D721Med (cell line): ENCODE results near the gene TARBP2.

Experiments
- DNase-seq: peaks from one replicate; pipeline ENCODE4 v3.0.0; 2011; ENCODE audit warnings: low spot score; ENCODE audit not compliant: insufficient read length
- FAIRE-seq: peaks from 2 replicates; lab custom pipeline; 2011; peaks lifted over from hg19 to GRCh38; lab: Jason Lieb, UNC
- CTCF ChIP-seq: IDR thresholded peaks from 2 replicates; pipeline ENCODE4 v1.5.1; 2012; ENCODE audit warnings: mild to moderate bottlenecking, control low read depth; ENCODE audit not compliant: insufficient read depth; ENCODE audit errors: missing control alignments

TARBP2 gene

GRCh38 chr12:53486736-53487487, 14.2 kb upstream of the TARBP2 start:
- no peak for TF ChIP-seq CTCF
- no peak for DNase-seq

DNA sequence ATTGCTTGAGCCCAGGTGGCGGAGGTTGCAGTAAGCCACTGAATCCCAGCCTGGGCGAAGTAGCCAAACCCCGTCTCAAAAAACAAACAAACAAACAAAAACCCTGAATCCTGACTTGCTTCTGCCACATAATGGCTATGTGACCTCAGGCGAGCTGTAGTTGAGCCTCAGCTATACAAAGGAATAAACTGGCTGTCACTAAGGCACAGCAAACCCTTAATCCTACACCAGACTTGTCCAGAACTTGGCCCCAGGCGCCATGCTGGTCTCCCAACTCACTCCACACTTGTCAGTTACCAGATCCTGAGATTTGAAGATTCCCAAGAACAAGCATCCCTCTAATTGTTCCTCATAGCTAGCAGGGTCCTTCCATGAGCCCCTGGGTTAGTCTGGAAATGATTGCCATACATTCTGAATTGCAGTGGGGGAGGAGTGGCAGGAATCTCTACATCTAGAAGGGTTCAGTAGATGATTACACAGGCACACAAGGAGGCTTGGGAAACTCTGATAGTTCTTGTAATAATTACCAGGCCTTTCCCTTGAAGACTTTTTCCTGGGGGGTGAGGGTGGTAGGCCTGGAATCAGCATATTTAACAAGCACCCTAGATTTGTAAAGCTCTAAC, 11.7 kb upstream of the TARBP2 start:
- no peak for DNase-seq
- TF ChIP-seq CTCF: no peak
- FAIRE-seq: no peak

More at GRCh38 chr12:53486736-53487487, 14.2 kb upstream of the TARBP2 start:
- no peak for FAIRE-seq

DNA sequence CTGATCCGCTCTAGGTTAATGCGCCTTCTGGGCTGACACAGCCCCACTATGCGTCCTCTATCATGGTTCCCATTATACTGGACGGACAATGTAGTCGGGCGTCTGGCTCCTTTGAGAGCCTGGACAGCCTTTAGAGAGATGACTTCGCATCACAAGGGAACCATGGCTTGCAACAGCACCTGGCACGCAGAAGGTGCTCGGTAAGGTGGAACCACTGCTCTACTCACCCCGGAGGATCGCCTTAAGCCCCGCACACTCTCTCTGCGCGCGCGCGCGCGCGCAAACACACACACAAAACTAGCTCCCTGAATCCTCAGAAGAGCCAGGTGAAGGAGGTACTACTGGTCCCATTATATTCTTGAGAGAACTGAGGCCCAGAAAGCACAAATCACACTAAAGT, 8.9 kb upstream of the TARBP2 start:
- no peak for FAIRE-seq
- DNase-seq: no peak
- no peak for TF ChIP-seq CTCF

- no peak for FAIRE-seq
- no peak for DNase-seq
- peak; percentile 5 for TF ChIP-seq CTCF
These were observed 8.1 kb upstream of the TARBP2 start for GRCh38 chr12:53492830-53493609.

DNA sequence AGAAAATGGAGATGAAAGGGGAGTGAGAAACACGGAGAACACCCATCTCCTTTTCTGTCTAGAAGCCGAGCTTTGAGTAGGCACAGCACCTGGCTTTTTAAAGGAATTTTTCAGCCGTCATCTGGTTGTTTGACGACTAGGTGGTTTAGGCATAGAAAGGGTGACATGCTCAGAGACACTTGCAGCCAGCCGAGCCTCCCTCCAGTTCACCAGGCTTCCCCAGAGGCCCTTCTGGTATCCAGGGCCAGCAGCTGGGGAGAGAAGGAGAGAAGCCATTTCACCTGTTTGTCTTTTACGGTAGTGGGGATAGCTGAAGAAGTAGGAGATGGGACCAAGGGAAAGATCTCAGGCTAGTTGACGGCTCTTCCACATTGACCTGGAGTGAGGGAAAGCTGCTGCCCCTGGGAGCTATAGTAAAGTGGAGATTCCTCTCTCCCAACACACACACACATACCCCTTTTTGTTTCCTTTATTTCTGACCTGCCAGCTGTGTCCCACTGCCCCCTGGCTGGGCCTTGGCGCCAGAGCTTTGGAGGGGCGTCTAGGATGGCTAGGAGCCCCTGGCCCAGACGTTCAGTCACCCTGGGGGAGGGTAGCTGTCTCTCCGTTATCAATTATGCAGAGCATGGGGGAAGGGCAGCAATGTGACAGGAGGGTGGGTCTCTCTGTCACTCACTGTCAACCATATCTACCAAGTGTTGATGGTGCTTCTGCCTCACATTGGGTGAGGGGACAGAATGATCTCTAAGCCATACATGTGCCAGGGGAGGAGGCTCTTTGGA, 7.3 kb upstream of the TARBP2 start:
- FAIRE-seq (no peak), DNase-seq (no peak)
- TF ChIP-seq CTCF: no peak

- no peak for TF ChIP-seq CTCF
- DNase-seq (no peak), FAIRE-seq (no peak)
These were observed 5.0 kb upstream of the TARBP2 start for GRCh38 chr12:53495903-53496751.
